Activated T-cell treated with anti-CD3 and anti-CD28 coated beads for 4 hours (primary cell): Measurements from ENCODE around the gene PLA2G2D.
"Not testable (repeated sequence)": the region's sequence is repeated elsewhere in the genome, so short reads cannot be mapped to it uniquely, and the experiment has no call there.

Experiments used
- DNase-seq: peaks from one replicate; pipeline ENCODE4 v3.0.0-alpha.2; 2020

Gene PLA2G2D

DNA sequence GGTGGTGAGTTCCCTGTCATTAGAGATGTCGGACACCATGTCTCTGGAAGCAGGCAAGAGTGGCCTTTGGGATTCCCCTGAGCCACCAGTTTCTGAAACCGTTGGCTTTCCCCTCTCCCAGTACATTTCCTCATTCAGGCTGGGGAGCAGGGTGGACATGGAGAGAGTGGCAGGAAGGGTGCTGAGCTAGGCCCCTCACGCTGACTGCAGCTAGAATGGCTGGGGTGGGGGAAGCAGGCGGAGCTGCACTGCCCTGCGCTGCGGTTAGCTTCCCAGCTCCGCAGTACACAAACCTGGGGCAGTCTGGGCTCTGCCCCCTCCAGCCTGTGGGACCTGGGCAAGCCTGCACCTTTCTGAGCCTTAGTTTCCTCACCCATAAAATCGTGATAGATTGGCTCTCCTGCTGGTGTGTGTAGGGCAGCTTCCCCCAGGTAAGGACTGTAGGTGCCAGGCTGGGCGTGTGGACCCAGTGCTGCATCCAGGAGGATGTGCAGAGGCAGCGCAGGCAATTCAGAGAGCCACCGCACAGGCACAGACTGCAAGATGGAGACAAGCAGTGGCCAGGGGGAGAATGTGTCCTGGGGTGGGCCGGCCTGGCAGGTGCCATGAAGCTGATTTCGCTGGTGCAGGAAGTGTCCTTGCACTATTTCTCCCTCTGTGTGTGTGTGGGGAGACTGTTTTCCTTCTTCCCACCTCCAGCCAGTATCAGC, 22.8 kb upstream of the PLA2G2D start:
- DNase-seq = no peak

DNA sequence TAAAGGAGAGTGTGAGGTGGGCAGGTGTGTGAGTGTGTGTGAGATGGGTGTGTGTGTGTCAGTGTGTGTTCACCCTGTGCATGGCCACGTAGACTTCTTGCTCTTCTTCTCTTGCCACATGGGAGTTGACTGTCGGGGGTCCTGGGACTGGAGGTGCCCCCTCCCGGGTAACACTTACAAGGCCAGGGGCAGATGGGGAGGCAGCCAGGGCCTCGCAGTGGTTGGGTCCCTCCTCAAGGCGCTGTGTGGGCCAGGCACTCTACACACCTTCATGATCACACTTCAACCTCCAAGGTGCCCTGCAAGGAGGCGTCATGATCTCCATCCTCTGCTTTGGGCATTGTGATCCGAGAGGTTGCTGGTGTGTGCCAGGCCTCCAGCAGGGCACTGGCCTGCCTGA, 22.1 kb upstream of the PLA2G2D start:
- DNase-seq = no peak

DNA sequence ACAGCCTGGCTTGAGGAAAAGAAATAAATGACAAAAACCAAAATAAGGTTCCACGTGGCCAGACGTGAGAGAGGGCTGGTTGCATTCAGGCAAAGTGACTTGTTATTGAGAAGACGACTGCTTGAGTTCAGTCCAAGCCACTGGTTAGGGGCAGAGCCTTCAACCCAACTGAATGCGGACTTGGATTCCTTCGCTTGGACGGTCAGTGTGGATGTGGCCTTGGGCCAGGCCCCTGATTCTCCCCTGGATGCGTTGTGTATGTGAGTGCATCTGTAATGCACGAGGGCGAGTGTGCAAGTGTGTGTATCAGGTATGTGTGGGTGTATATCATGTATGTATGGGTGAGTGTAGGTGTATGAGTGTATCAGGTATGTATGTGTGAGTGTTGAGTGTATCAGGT, 21.7 kb upstream of the PLA2G2D start:
- DNase-seq = no peak

DNA sequence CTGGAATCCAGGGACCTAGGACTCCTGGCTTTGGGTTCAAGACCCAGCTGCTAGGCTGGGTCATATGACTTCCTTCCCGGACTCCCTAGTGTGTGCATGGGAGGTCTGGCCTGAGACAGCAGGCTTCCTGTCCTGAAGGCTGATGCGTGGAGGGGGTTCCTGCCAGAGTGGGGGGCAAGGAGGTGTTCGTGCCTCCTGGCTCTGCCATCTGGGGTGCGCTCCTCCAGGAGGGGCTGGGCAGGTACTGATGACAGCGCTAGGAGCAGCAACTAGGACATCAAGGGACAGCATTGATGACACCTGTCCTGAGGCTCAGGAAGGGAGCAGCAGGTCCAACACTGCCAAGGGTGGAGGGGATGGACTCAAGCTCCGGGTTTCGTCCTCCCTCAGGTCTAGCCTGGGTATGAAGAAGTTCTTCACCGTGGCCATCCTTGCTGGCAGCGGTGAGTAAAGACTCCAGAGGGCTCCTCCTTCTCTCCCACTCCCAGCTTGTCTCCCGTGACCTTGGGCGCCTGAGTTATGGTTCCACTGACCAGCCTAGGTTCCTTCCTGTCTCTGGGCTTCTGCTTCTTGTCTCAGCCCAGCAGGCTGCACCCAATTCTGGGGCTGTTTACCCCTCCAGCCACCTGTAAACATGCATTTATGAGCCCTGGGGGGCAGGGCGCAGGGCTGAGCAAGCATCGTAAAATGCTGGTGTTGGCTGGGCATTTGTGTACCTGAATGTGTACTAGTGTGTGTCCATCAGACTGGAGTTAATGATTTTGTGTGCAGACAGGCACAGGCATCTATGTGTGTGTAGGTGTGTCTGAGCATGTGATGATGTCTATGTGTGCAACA, 20.7 kb upstream of the PLA2G2D start:
- no peak for DNase-seq

GRCh38 chr1:20138961-20139550, 19.7 kb upstream of the PLA2G2D start, which contains the start of gene PLA2G2F:
TSS of gene PLA2G2F (plus strand) at chr1:20139323. CDS start at chr1:20139428, 105 bp downstream.
- no peak for DNase-seq

GRCh38 chr1:20138346-20138745, 19.0 kb upstream of the PLA2G2D start:
- no peak for DNase-seq

DNA sequence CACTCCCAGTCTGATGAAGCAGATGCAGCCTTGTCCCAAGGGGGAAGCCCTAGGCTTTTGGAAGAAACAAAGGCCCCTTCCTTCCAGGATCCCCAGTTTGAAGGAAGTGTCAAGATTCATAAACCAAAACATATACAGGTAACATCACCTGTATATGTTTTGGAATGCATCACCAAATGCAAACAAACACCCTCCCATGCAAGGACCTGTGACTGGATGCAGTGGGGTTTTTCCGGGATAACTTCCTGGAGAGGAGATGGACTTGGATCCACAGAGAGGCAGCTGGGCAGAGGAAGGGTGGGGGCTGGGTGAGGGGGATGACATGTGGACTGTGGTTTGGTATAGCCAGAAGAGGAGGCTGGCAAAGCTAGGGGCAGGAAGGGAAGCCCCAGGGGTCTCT, 18.3 kb upstream of the PLA2G2D start:
- DNase-seq = no peak

GRCh38 chr1:20137055-20137454, 17.7 kb upstream of the PLA2G2D start:
- no peak for DNase-seq

DNA sequence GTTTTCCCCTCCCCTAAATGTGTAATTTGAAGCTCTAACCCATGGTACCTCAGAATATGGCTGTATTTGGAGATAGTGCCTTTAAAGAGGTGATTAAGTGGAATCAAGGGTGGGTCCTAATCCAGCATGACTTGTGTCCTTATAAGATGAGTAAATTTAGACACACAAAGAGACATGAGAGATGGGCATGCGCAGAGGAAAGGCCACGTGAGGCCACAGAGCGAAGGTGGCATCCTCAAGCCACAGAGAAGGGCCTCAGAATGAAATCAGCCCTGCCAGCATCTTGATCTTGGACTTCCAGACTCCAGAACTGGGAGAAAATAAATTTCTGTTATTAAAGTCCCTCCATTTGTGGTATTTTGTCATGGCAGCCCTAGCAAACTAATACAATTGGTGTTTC, 16.9 kb upstream of the PLA2G2D start:
- no peak for DNase-seq

DNA sequence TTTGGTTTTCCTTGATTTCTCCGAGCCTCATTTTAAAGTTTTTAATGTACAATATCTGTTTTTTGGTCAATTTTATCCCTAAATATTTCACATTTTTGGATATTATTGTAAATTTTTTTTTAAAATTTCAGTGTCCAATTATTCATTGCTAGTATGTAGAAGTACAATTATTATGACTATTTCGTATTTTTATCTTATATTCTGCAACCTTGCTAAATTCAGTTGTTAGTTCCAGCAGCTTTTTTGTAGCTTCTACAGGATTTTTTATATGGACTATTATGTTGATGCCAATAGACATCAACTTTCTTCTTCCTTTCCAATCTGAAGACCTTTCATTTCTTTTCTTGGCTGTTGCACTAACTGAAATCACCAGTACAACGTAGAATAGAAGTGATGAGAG, 15.7 kb upstream of the PLA2G2D start:
- DNase-seq = no peak

- not testable (repeated sequence) for DNase-seq
Observed at GRCh38 chr1:20130518-20130917, 11.2 kb upstream of the PLA2G2D start.

GRCh38 chr1:20126806-20127440, 7.6 kb upstream of the PLA2G2D start:
- no peak for DNase-seq

GRCh38 chr1:20126041-20126805, 6.9 kb upstream of the PLA2G2D start:
- no peak for DNase-seq

GRCh38 chr1:20125100-20125499, 5.8 kb upstream of the PLA2G2D start:
- DNase-seq = no peak

GRCh38 chr1:20124456-20125057, 5.2 kb upstream of the PLA2G2D start:
- no peak for DNase-seq

GRCh38 chr1:20123722-20124455, 4.6 kb upstream of the PLA2G2D start:
- DNase-seq = no peak

- DNase-seq = no peak
Observed at GRCh38 chr1:20120796-20121195, 1.5 kb upstream of the PLA2G2D start.

GRCh38 chr1:20117236-20117635, 2.1 kb downstream of the PLA2G2D start:
- DNase-seq = no peak

DNA sequence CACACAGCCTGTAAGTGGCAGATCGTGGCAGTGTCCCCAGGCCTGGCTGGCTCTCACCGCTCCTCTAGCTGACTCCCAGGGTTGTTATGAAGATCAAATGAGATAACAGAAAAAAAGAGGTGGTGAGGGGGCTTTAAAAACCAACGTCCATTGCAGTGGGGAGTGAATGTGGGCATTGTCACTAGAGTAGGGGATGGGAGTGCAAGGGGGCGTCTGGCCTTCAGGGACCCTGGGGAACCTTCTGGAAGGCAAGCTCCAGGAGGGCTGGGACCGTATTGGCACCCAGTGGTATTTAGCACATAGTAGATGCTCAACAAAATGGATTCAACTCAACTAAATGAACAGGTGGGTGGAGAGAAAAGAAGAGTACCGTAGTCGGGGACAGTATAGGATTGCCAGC, 3.4 kb downstream of the PLA2G2D start:
- no peak for DNase-seq

GRCh38 chr1:20115479-20115878, 3.9 kb downstream of the PLA2G2D start:
- DNase-seq = no peak

DNA sequence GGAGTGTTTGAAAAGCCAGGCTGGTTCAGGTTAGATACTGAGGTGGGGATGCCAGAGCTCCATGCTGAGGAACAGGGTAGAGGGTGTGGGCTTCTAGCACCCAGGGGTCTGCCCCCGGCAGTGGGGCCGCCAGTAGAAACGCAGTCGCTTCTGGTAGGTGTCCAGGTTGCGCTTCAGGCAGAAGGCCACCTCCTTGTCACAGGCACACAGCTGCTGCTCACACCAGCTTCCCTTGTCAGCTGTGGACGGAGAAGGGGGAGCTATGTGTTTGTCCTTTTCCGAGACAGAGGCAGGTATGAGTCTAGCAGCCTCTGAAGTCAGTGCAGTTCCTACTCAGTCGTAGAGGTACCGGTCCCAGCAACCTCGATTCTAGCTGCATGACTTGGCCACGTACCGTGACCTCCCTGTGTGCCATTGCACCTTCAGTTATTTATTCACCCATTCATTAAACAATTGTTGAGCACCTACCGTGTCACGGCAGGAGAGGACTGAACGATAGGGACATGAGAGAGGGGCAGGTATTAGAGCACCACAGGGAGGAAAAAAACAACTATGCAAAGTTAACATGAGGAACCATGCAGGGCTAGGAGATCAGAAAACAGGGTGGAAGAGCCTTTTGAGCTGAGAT, 5.2 kb downstream of the PLA2G2D start:
- no peak for DNase-seq
